GM11168 (cell line): ENCODE measurements around the gene GARIN1A.

Experiments used
- in situ Hi-C: fragments of 300-500 bp; cut with MboI; formaldehyde crosslinking; loops from one replicate; pipeline ENCODE4 v1.12.0; 2022; ENCODE audit warnings: low sequenced_read_pairs; ENCODE audit not compliant: unreplicated experiment

The GARIN1A gene

DNA sequence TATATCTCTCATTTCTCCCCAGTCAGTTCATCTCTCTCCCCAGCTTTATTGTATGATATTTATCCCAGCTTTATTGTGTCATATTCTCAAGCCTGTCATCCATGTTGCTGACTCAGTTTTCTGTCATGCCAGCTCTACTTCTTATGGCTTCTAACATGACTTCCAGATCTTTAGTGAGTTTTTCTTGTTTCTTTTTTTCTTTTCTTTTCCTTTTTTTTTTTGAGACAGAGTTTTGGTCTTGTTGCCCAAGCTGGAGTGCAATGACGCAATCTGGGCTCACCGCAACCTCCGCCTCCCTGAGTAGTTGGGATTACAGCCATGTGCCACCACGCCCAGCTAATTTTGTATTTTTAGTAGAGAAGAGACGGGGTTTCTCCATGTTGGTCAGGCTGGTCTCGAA is 38.4 kb downstream of the GARIN1A start:
- in situ Hi-C loops, result no loop called here

DNA sequence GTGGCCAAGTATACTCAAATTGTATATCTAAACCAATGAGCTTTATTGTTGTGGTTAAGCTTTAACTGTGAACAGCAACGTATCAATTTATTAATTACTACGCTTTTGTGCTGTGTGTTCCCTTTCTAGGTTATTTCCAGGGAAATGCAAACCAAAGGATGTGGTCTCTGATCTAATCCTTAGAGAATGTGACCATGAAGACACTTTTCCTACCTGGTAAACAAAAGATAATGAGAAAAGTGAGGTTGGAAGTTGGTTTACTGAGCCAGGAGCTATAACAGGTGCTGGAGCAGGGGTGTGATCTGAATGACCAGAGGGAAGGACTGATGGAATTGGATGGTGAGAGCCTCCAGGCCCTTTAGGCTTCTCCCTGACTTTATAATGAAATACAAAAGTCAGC is 41.7 kb downstream of the GARIN1A start:
- in situ Hi-C loops, result no loop called here

DNA sequence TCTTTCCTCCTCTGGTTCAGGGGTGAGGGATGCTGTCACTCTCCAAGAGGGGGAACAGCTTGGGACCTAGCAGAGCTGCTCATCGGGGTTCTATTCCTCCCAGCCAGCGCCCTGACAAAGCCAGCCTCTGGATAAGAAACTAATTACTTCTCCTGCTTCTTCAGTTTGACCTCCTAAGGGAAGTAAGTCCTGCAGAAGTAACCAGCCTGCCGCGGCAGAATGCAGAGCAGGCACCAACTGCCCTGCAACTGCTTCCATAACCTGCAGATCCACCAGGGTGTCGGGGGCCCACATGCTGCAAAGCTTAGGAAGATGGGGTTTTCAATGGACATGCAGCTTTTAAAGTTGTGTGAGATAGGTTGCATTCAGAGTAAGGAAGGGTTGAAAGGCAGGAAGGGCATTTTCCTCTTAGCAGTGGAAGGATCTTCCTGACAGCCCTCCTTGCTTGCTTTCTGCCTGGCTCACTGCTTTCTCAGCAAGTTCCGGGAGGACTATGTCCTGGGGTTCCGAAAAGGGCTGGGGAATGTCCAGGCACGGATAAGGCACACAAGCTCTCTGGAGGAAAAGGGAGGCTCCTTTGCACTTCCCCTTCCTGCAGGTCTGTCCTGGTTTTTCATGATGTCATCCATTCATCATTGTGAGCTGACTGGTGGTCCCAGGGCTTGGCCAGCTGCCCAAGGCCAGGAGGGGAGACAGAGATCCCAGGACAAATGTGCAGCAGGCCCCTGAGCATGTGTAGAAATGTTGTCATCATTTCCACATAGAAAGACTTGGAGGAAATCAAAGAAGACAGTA is 42.8 kb downstream of the GARIN1A start:
- in situ Hi-C loops, result no loop called here

DNA sequence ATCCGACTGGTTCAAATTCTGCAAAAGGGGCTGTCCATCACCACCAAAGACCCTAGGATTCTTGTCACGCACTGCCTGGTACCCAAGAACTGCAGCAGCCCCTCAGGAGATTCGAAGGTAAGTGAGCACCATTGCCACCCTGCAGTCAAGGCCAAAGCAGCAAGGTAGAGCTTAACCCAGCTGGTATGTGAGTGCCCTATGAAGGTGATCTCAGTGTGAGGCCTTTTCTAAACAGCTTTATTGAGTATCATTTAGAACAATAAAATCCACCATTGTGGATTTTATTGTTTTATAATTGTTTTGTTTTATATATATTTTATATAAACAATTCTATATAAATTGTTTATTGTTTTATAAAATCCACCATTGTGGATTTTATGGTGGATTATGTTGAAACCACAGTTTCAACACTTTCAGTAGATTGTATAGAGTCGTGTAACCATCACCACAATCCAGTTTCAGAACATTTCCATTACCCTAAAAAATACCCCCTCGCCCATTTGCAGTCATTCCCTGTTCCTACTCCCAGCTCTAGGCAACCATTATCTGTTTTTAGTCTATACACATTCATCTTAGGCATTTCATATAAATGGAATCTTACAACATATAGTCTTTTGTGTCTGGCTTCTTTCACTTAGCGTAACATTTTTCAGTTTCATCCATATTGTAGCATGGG is 47.0 kb downstream of the GARIN1A start:
- in situ Hi-C loops, result no loop called here

DNA sequence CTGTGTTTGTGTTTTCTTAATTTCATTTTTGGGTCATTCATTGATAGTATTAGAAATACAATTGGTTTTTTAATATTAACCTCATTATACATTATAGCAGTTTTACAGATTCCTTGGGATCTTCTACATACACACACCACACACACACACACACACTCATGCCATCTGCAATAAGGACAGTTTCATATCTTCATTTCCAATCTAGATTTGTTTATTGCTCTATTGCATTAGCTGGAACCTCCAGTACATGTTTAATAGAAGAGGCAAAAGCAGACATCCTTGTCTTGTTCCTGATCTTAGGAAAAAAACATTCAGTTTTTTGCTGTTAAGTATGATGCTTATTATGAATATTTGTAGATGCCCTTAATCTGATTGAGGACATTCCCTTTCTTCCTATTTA is 49.3 kb downstream of the GARIN1A start:
- in situ Hi-C loops, result no loop called here
